NCI-H2029 treated with DMSO at 0.1 percent for 48 hours (cell line): Measurements from ENCODE around the gene ZBTB42.

Experiments used
- DNase-seq: peaks from one replicate; lab custom pipeline; 2025; lab: John Stamatoyannopoulos, UW

Gene ZBTB42

DNA sequence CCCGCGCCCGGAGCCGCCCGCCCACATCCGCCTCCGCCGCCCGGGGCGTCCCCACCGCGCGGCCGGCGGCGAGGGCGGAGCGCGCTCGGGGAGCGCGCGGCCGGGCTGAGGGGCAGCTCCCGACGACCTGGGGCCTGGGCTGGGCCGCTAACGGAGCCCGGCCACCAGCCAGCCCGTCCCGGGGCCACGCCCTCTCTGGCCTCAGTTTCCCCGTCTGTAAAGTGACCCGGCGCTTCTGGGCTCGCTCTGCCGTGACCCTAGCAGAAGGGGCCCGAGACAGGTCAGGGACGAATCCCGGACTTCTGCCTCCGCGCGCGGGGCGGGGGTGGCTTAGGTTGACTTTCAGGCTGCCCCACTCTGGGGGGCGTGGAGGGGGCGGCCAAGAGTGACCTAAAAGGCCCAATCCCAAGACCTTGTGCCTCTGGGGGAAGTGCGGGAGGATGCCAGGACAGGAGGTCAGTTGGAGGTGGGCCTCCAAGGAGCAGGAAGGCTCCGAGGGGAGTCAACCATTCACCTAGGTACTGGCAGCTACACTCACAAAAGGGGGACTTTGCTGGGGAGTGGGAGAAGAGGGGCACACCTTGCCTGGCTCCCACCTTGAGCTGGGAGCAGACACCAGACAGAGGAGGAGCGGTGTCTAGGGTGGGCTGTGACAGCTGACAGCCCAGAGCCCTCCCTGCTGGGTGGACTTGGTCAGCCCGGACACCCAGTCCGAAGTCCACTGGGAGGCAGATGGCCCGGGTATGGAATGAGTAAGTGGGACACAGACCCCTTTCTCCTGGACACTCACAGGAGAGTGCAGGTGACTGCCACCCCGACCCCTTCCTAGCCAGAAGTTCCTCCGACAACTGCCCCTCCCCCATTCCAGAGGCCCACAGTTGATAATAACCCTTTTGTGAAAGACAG, 4.9 kb upstream of the ZBTB42 start:
- no peak for DNase-seq

DNA sequence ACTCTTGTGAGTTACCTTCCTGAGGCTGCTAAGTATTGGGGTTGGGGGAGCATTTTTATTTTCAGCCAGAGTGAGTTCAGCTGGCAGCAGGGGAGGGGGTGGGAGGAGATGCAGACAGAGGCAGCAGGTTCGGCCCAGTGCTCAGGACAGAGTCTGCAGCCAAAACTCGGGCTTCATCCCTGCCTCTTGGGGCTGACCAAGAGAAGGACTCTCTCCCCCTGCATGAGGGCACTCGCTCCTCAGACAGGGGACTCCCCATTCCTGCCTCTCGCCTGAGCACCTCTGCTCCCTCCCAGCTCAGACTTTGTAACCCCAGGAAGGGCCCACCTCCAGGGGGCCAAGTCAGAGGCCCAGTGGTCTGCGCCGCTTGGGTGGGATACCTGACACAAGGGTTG, 4.2 kb upstream of the ZBTB42 start:
- no peak for DNase-seq

DNA sequence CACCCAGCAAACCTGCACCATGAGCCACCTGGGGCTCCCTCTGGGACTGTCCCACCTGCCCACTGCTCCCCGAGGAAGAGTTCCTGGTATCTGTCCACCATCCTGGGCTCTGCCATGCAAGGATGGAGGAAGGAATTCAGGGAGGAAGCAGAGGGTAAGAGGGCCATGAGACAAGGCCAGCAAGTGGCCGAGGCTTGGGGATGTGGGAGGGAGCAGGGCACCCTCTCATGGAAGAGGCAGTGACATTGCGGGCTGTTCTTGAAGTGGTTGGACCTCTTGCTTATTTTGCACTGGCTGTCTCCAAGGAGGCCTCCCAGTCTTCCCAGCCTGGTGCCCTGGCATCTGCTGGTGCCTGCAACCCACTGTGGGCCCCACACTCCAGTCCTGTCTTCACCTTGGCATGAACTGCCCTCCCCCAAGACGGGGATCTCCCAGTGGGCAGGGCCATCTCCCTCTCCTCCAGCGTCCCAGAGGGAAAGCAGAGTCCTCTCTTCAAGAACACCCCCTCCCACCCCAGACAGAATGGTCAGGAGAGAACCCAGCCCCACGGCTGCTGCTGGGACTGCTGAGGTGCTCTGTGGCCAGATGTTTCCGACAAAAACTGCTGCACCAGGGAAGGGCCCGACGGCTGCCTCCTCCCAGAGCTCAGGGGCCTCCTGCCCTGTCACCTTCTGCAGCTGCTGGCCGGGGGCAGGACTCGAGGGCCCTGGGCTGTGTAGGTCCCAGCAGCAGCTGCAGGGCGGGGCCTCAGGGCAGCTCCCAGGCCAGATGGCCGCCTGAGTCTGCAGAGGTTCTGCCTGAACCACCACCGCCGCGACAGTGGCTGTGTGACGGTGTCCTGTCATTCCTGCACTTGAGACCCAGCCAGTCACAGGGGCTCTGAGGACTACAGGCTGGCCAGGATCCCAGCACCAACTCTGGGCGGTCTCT, 3.5 kb upstream of the ZBTB42 start:
- DNase-seq = no peak

GRCh38 chr14:104798300-104799243, 2.3 kb upstream of the ZBTB42 start:
- no peak for DNase-seq

DNA sequence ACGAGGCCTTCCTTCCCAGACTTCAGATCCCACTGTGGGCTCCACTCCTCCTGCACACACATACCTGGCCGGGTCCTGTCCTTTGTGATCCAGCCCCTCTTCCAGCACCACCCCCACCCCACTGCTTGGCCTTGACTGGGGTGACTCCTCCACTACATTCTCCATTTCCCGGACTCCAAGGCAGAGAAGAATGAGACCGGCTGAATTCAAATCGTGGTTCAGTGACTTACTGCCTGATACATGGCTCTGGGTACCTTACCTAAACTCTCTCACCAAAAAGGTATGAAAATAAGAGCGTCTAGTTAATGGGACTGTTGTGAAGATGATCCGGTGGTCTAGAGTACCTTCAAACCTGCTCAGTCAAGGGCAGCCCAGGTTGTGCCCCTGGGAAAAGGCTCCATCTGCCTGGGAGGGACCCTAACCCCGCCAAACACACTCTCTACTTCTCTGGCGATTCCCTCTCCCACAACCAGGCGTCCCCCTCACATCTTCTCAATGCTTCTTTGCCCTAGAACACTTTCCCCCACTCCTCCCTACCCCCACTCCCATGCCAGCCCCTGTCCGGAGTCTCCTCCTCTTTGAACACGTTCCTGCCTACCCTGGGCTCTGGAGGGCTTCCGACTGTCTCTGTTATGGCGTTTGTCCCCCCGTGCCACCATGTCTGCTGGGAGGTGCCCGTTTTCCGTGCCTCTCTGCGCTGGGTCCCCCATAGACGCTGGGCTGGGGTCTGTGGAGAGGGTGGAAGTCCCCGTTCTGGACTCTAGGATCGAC, 1.5 kb upstream of the ZBTB42 start:
- no peak for DNase-seq

DNA sequence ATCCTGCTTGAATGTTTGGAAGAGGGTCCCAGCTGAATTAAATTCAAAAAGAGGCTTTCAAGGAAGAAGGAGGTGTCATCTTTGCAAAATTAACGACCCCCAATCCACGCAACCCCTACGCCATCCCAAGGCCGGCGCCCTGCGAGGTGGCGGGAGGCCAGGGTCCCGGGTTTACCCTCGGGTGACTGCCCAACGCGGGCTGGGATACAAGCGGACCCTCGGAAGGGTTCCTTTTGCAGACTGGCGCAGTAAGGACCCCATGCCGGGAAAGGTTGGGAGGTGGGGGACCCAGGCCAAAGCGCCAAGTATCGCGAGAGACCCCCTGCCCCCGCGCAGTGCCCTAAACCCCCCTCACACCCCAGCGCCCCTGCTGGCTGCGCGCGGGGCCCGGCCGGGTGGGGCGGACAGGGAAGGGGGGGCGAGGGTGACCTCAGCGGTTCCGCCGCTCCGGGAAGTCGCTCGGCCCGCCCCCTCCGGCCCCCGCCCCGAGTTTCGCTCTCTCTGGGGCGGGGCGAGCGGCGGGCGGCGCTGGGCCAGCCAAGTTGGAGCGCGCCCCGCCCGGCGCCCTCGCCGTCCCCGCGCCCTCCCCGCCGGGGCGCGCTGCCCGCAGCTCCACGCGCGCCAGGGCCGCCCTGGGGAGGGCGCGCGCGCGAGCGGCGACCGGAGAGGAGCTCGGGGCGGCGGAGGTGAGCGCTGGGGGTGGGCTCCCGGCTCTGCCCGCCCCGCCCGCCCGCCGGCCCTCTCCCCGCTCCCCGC, 708 bp upstream of the ZBTB42 start:
- no peak for DNase-seq

DNA sequence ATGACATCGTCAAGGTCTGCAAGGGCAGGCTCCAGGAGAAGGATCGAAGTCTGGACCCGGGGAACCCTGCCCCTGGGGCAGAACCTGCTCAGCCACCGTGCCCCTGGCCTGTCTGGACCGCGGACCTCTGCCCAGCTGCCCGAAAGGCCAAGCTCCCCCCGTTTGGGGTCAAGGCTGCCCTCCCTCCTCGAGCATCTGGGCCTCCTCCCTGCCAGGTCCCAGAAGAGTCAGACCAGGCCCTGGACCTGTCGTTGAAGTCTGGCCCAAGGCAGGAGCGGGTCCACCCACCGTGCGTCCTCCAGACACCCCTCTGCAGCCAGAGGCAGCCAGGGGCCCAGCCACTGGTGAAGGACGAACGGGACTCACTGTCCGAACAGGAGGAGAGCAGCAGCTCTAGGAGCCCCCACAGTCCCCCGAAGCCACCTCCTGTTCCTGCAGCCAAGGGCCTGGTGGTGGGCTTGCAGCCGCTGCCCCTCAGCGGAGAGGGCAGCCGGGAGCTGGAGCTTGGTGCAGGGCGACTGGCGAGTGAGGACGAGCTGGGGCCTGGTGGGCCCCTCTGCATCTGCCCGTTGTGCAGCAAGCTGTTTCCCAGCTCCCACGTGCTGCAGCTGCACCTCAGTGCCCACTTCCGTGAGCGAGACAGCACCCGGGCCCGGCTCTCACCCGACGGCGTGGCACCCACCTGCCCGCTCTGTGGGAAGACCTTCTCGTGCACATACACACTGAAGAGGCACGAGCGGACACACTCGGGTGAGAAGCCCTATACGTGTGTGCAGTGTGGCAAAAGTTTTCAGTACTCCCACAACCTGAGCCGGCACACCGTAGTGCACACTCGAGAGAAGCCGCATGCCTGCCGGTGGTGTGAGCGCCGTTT, 856 bp downstream of the ZBTB42 start:
- no peak for DNase-seq

DNA sequence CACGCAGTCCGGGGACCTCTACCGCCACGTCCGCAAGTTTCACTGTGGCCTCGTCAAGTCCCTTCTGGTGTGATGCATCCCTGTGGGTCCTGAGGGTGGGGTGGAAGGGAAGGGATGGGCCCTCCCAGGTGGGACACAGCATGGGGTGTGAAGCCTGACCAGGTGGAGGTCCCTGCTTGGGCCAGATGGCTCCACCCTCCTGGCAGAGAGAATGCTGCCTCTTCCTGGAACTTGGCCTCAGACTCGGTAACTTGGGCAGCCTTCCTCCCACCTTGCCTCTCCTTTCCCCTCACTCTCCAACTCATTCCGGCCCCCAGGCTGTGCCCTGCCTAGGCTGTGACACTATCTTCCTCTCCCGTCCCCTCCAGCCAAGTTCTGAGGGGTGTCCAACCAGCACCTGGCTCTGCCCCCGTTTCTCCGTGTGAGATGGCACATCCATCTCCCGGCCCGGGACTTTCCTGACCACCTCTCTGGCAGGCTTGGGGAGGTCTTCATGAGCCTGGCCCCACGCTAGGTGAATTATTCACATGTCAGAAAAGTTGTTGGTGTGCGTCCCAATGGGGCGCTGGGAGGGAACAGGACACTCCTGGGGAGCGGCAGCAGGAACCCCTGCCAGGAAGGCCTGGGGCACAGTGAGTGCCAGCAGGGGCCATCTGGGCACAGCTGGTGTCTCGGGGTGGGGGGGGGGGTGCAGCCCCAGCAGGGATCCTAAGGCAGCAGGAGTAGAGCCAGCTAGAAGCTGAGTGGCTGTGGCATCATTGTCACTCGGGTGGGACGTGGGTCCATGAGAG, 1.7 kb downstream of the ZBTB42 start:
- no peak for DNase-seq

DNA sequence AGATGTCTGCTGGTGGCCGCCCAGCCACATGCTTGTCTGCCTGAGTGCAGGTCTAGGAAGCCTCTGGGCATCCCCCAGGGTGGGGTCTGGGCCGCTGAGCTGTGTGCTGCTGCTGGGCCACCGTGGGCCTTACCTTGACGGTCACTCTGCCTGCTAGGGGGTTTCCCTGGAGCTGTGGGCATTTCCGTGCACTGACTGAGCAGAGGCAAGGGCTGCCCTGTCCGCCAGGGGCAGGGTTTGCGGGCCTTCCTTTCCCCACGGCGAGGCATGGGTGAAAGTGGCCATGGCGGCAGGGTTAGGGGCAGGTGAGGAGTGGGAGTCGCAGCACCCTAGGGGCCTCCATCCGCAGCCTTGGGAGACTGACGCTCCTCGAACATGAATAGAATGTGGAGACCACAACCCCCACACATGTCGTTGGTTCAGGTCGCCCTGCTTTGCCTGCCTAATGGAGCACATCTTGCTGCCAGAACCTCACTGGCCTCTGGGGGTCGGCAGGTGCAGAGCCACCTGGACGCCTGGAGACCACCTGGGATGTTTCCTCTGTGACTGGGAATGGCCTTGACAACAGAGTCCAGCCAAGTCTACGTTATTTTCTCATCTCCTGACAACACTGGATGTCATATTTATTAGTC, 2.5 kb downstream of the ZBTB42 start:
- no peak for DNase-seq

GRCh38 chr14:104803912-104804410, 3.1 kb downstream of the ZBTB42 start:
- DNase-seq = no peak

GRCh38 chr14:104804481-104805325, 3.8 kb downstream of the ZBTB42 start:
- no peak for DNase-seq

- DNase-seq = no peak
These were observed 4.4 kb downstream of the ZBTB42 start for GRCh38 chr14:104805326-104805678.

GRCh38 chr14:104805941-104806624, 5.2 kb downstream of the ZBTB42 start:
- DNase-seq = no peak

DNA sequence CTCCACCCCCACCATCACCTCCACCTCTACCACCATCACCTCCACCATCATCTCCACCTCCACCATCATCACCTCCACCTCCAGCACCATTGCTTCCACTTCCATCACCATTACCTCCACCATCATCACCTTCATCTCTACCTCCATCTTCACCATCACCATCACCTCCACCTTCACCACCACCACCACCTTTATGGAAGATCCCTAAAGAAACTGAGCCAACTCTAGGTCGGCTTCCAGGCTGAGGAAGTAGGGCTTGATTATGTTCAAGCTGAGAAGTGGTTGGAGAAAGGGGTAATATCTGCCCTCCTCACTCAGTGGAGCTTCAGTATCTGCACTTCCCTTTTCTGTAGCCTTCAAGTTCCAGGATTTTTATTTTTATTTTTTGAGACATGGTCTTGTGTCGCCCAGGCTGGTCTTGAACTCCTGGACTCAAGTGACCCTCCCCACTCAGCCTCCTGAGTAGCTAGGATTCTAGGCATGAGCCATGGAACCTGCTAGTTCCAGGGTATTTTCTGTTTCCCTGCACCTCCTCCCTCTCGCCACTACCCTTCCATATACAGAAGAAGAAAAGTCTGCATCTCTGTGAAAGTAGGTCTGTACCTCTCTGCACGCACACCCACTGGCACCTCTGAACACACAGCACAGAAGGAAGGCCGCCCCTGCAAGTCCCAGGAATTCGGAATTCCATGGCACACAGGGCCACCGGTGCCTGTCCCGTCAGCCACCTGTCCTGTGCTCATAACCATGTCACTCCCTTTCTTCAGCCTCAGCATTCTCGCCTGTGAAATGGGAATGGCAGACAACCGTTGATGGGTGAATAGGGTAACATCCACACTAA, 5.9 kb downstream of the ZBTB42 start:
- DNase-seq = no peak

GRCh38 chr14:104808456-104808855, 7.6 kb downstream of the ZBTB42 start:
- DNase-seq = no peak
